H9 (cell line): ENCODE measurements around the gene LMTK2. TPM values are rescaled to one million over a fixed set of nuclear protein-coding genes. Genes with fewer than 3 reads are reported as not detected.

Source experiments
- DNase-seq: peaks from one replicate; pipeline ENCODE4 v3.0.0-alpha.2; 2017
- H2AFZ ChIP-seq: one replicate; pipeline ENCODE4 v1.6.1; 2013; ENCODE audit warnings: mild to moderate bottlenecking, low read length, control low read depth, moderate library complexity
- H2AK5ac ChIP-seq: 2 replicates; pipeline ENCODE4 v1.6.1; 2013; ENCODE audit warnings: low read length, control low read depth, mixed read lengths; ENCODE audit not compliant: insufficient read length
- H2BK120ac ChIP-seq: one replicate; pipeline ENCODE4 v1.6.1; 2013; ENCODE audit warnings: low read depth, mild to moderate bottlenecking, low read length, control low read depth, inconsistent platforms; ENCODE audit not compliant: poor library complexity, severe bottlenecking
- H2BK12ac ChIP-seq: 2 replicates; pipeline ENCODE4 v1.6.1; 2013; ENCODE audit warnings: low read length, control low read depth, mixed read lengths, low read depth; ENCODE audit not compliant: insufficient read length
- H2BK15ac ChIP-seq: 2 replicates; pipeline ENCODE4 v1.6.1; 2013; ENCODE audit warnings: low read depth, low read length, control low read depth
- H2BK20ac ChIP-seq: one replicate; pipeline ENCODE4 v1.6.1; 2013; ENCODE audit warnings: low read depth, mild to moderate bottlenecking, low read length, control low read depth, inconsistent platforms; ENCODE audit not compliant: poor library complexity, severe bottlenecking
- H2BK5ac ChIP-seq: 2 replicates; pipeline ENCODE4 v1.6.1; 2013; ENCODE audit warnings: low read length, control low read depth, mixed read lengths; ENCODE audit not compliant: insufficient read length
- H3K14ac ChIP-seq: 2 replicates; pipeline ENCODE4 v1.6.1; 2013; ENCODE audit warnings: low read length, control low read depth; ENCODE audit not compliant: insufficient read depth
- H3K18ac ChIP-seq: 2 replicates; pipeline ENCODE4 v1.6.1; 2013; ENCODE audit warnings: low read depth, mild to moderate bottlenecking, mixed read lengths, low read length, control low read depth; ENCODE audit not compliant: insufficient read length
- H3K23ac ChIP-seq: 2 replicates; pipeline ENCODE4 v1.6.1; 2013; ENCODE audit warnings: low read length, control low read depth, mixed read lengths, low read depth; ENCODE audit not compliant: insufficient read length
- H3K23me2 ChIP-seq: 2 replicates; pipeline ENCODE4 v1.6.1; 2013; ENCODE audit warnings: low read depth, mild to moderate bottlenecking, mixed read lengths, low read length, control low read depth; ENCODE audit not compliant: insufficient read length, poor library complexity, severe bottlenecking
- H3K27ac ChIP-seq: 2 replicates; pipeline ENCODE4 v1.5.1; 2013; ENCODE audit warnings: low read length, control low read depth, mixed read lengths, low read depth; ENCODE audit not compliant: insufficient read length
- H3K27me3 ChIP-seq: 2 replicates; pipeline ENCODE4 v1.6.1; 2013; ENCODE audit warnings: low read length, control low read depth, inconsistent platforms; ENCODE audit not compliant: insufficient read depth
- H3K4ac ChIP-seq: 2 replicates; pipeline ENCODE4 v1.6.1; 2013; ENCODE audit warnings: low read depth, mild to moderate bottlenecking, control low read depth, inconsistent platforms, low read length, moderate library complexity
- H3K4me1 ChIP-seq: 2 replicates; pipeline ENCODE4 v1.6.1; 2013; ENCODE audit warnings: low read length, control low read depth, inconsistent platforms; ENCODE audit not compliant: insufficient read depth
- H3K4me2 ChIP-seq: 2 replicates; pipeline ENCODE4 v1.6.1; 2013; ENCODE audit warnings: low read length, control low read depth, mixed read lengths; ENCODE audit not compliant: insufficient read length, insufficient read depth
- H3K56ac ChIP-seq: 2 replicates; pipeline ENCODE4 v1.6.1; 2013; ENCODE audit warnings: low read depth, mild to moderate bottlenecking, mixed read lengths, low read length, control low read depth; ENCODE audit not compliant: insufficient read length
- H3K79me1 ChIP-seq: 2 replicates; pipeline ENCODE4 v1.6.1; 2013; ENCODE audit warnings: low read depth, mild to moderate bottlenecking, moderate library complexity, low read length, control low read depth, inconsistent platforms; ENCODE audit not compliant: insufficient read depth, poor library complexity, severe bottlenecking
- H3K79me2 ChIP-seq: 2 replicates; pipeline ENCODE4 v1.6.1; 2013; ENCODE audit warnings: low read length, control low read depth, inconsistent platforms; ENCODE audit not compliant: insufficient read depth
- H3K9ac ChIP-seq: 2 replicates; pipeline ENCODE4 v1.6.1; 2013; ENCODE audit warnings: low read length, control low read depth, mixed read lengths; ENCODE audit not compliant: insufficient read length; ENCODE audit errors: extremely low read depth
- H3K9me3 ChIP-seq: one replicate; pipeline ENCODE4 v1.6.1; 2013; ENCODE audit warnings: low read depth, low read length, inconsistent platforms; ENCODE audit not compliant: control insufficient read depth
- H3T11ph ChIP-seq: one replicate; pipeline ENCODE4 v1.6.1; 2013; ENCODE audit warnings: mild to moderate bottlenecking, low read length, control low read depth, inconsistent platforms
- H4K20me1 ChIP-seq: one replicate; pipeline ENCODE4 v1.6.1; 2013; ENCODE audit not compliant: control insufficient read depth, insufficient read length, insufficient read depth
- H4K5ac ChIP-seq: 2 replicates; pipeline ENCODE4 v1.6.1; 2013; ENCODE audit warnings: low read depth, mild to moderate bottlenecking, mixed read lengths, low read length, control low read depth; ENCODE audit not compliant: insufficient read length
- H4K8ac ChIP-seq: replicated peaks from 2 replicates; pipeline ENCODE4 v1.6.1; 2013; ENCODE audit warnings: low read length, control low read depth, mixed read lengths, low read depth; ENCODE audit not compliant: insufficient read length
- H4K91ac ChIP-seq: 2 replicates; pipeline ENCODE4 v1.6.1; 2013; ENCODE audit warnings: low read depth, mild to moderate bottlenecking, moderate library complexity, mixed read lengths, low read length, control low read depth; ENCODE audit not compliant: insufficient read length
- H3K27ac Mint-ChIP-seq, 3 experiments: 2 replicates in 2 of 3; 3 replicates in 1 of 3; pipeline ENCODE4 v1.8.0; 2020 to 2021; ENCODE audit warnings: mixed read lengths in 3 of 3, mild to moderate bottlenecking in 1 of 3, moderate library complexity in 1 of 3
- H3K27me3 Mint-ChIP-seq: 2 replicates; pipeline ENCODE4 v1.8.0; 2021; ENCODE audit warnings: low read depth, mild to moderate bottlenecking, moderate library complexity, mixed read lengths
- H3K36me3 Mint-ChIP-seq, 3 experiments: 2 replicates in 2 of 3; 3 replicates in 1 of 3; pipeline ENCODE4 v1.8.0; 2020 to 2021; ENCODE audit warnings: low read depth in 3 of 3, mixed read lengths in 3 of 3; ENCODE audit not compliant: insufficient read depth in 1 of 3
- H3K4me1 Mint-ChIP-seq, 2 experiments: 2 replicates each; pipeline ENCODE4 v1.8.0; 2020; ENCODE audit warnings: mixed read lengths in 2 of 2
- H3K4me3 Mint-ChIP-seq, 2 experiments: 2 replicates in 1 of 2; 3 replicates in 1 of 2; pipeline ENCODE4 v1.8.0; 2020 to 2021; ENCODE audit warnings: mild to moderate bottlenecking in 2 of 2, mixed read lengths in 2 of 2, moderate library complexity in 1 of 2
- H3K9me3 Mint-ChIP-seq, 2 experiments: 2 replicates in 1 of 2; 3 replicates in 1 of 2; pipeline ENCODE4 v1.8.0; 2020; ENCODE audit warnings: mild to moderate bottlenecking in 2 of 2, mixed read lengths in 2 of 2, moderate library complexity in 1 of 2
- WGBS: extraction: QIAGEN DNeasy Blood & Tissue Kit; methylation state at CpG from one replicate; pipeline ENCODE4 v1.1.7; 2013; ENCODE audit warnings: missing lambda C conversion rate, low lambda C conversion rate, mixed read lengths; ENCODE audit not compliant: insufficient read length; ENCODE audit errors: extremely low coverage; 5-methylcytosine and 5-hydroxymethylcytosine counted together
- total RNA-seq: library from RNA; stranded (reverse); gene quantifications from 2 replicates; pipeline ENCODE4 v1.2.1, GENCODE V29; 2021
- TF ChIP-seq, protein P1 (sequence below): fragments of 200-600 bp; sonication (generic); conservative IDR thresholded peaks from 3 replicates; pipeline ENCODE4 v1.8.0; 2021; ENCODE audit warnings: antibody characterized with exemption, mild to moderate bottlenecking

LMTK2 gene
- total RNA-seq, 1 experiment from 2014 or later = 24.9 TPM

DNA sequence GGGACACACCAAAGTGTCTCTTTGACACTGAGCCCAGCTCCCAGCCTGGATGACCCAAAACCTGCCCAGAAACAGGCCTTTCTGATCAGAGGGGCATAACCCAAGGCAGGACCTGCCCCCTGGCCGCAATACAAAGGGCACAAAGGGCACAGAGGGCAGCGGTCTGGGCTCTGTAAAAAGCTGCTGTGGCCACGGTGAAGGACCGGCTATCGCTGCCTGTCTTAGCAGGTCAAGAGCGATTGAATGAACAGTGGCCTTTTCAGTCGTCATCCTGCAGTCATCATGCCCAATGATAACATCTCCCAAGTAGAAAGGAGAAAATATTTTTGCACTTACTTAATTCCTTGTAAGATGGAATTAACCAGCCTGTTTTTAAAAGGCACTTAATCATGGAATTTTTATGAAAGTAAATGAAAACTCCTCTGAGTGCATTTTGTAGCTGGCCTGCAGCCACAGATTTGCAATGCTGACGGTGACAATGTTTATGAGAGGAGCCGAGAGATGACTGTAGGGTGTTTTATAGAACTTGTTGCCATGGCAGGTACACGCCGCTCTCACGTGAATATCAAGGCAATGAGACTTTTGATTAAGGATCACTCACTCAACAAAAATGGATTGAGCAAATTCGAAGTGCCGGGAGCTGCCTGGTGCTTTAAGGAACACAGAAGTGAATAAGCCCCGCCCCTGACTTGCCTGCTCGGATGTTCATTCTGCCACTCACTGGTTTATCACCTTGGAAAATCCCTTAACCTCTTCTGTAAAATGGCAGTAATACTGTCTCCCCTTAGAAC lies 57.2 kb downstream of the LMTK2 start:
- no peak overlapping the region for H3K4me2 ChIP-seq
- peaks cover 2 to 12% (median 11%) of the 10 kb centered on the region in 3 experiments; a peak in 5 of 7 replicates for H3K36me3 Mint-ChIP-seq
- no peaks in the 10 kb centered on the region for H3K9me3 Mint-ChIP-seq
- no peaks in the 10 kb centered on the region for H3K79me1 ChIP-seq
- H3K23ac ChIP-seq = no peak overlapping the region
- no peak overlapping the region for H4K91ac ChIP-seq
- H2AK5ac ChIP-seq = no peak overlapping the region
- no peak overlapping the region for H3K4ac ChIP-seq
- no CpG with 5 or more reads among the region's 16 CpGs for WGBS
- H2BK5ac ChIP-seq = no peak overlapping the region
- H3K9ac ChIP-seq = no peak overlapping the region
- H3K79me2 ChIP-seq = no peaks in the 10 kb centered on the region
- TF ChIP-seq, protein P1, sequence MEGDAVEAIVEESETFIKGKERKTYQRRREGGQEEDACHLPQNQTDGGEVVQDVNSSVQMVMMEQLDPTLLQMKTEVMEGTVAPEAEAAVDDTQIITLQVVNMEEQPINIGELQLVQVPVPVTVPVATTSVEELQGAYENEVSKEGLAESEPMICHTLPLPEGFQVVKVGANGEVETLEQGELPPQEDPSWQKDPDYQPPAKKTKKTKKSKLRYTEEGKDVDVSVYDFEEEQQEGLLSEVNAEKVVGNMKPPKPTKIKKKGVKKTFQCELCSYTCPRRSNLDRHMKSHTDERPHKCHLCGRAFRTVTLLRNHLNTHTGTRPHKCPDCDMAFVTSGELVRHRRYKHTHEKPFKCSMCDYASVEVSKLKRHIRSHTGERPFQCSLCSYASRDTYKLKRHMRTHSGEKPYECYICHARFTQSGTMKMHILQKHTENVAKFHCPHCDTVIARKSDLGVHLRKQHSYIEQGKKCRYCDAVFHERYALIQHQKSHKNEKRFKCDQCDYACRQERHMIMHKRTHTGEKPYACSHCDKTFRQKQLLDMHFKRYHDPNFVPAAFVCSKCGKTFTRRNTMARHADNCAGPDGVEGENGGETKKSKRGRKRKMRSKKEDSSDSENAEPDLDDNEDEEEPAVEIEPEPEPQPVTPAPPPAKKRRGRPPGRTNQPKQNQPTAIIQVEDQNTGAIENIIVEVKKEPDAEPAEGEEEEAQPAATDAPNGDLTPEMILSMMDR = no peak
- no peak overlapping the region for H3K4me3 Mint-ChIP-seq
- no peak overlapping the region for H4K8ac ChIP-seq
- no peak overlapping the region for H2AFZ ChIP-seq
- no peaks in the 10 kb centered on the region for H3K27me3 ChIP-seq
- no peak overlapping the region for H3K18ac ChIP-seq
- no peak overlapping the region for H3K14ac ChIP-seq
- H3K27ac Mint-ChIP-seq = no peak overlapping the region; a peak in 2 of 7 replicates
- H3K23me2 ChIP-seq = no peaks in the 10 kb centered on the region
- no peaks in the 10 kb centered on the region for H3K4me1 ChIP-seq
- no peak overlapping the region for H4K5ac ChIP-seq
- H3K56ac ChIP-seq = no peak overlapping the region
- H3K27ac ChIP-seq = no peak overlapping the region
- H4K20me1 ChIP-seq = no peaks in the 10 kb centered on the region
- H3K9me3 ChIP-seq = no peaks in the 10 kb centered on the region
- no peaks in the 10 kb centered on the region for H3K27me3 Mint-ChIP-seq
- no peak for DNase-seq
- H3T11ph ChIP-seq = no peak overlapping the region
- no peak overlapping the region for H2BK12ac ChIP-seq
- H2BK120ac ChIP-seq = no peak overlapping the region
- no peak overlapping the region for H2BK15ac ChIP-seq
- H3K4me1 Mint-ChIP-seq = peaks cover 14 to 15% of the 10 kb centered on the region in 2 experiments
- no peak overlapping the region for H2BK20ac ChIP-seq
